Panc1 (cell line): ENCODE data around the gene KAT6B.

Experiments
- SIN3A ChIP-seq: IDR thresholded peaks from 2 replicates; pipeline ENCODE4 v1.6.1; 2012; ENCODE audit warnings: low read depth, mild to moderate bottlenecking, low read length, moderate library complexity, borderline replicate concordance; ENCODE audit not compliant: insufficient read depth
- TF ChIP-seq, protein P1 (sequence below): fragments of 450-650 bp; IDR thresholded peaks from 2 replicates; pipeline ENCODE4 v1.5.1; 2017; ENCODE audit warnings: mild to moderate bottlenecking
- TF ChIP-seq, protein P2 (sequence below), 2 experiments: IDR thresholded peaks; 2 replicates each; pipeline ENCODE4 v1.6.1; 2011 to 2012; ENCODE audit warnings: low read depth in 2 of 2, control low read depth in 1 of 2, low read length in 1 of 2, mild to moderate bottlenecking in 1 of 2, moderate library complexity in 1 of 2; ENCODE audit not compliant: insufficient read depth in 1 of 2

DNA sequence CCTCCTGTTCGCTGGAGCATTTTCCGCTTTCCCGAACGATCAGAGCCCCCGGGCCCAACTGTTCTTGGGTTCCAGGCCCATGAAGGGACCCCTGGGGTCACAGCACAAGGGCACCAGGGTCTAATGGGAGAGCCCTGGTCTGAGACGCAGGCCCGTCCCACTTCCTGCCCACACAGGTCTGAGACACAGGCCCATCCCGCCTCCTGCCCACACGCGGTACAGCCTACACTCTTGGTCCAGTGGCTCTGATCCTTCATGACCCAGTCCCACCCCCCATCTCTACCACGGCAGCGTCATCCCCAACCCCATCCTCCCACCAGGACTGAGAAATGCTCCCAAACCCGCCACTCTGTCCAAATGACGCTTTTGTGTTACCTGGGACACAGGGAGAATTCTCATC is 246.3 kb downstream of the KAT6B start:
- no peak for TF ChIP-seq SIN3A
- TF ChIP-seq, protein P1, sequence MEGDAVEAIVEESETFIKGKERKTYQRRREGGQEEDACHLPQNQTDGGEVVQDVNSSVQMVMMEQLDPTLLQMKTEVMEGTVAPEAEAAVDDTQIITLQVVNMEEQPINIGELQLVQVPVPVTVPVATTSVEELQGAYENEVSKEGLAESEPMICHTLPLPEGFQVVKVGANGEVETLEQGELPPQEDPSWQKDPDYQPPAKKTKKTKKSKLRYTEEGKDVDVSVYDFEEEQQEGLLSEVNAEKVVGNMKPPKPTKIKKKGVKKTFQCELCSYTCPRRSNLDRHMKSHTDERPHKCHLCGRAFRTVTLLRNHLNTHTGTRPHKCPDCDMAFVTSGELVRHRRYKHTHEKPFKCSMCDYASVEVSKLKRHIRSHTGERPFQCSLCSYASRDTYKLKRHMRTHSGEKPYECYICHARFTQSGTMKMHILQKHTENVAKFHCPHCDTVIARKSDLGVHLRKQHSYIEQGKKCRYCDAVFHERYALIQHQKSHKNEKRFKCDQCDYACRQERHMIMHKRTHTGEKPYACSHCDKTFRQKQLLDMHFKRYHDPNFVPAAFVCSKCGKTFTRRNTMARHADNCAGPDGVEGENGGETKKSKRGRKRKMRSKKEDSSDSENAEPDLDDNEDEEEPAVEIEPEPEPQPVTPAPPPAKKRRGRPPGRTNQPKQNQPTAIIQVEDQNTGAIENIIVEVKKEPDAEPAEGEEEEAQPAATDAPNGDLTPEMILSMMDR: no peak
- TF ChIP-seq, protein P2, sequence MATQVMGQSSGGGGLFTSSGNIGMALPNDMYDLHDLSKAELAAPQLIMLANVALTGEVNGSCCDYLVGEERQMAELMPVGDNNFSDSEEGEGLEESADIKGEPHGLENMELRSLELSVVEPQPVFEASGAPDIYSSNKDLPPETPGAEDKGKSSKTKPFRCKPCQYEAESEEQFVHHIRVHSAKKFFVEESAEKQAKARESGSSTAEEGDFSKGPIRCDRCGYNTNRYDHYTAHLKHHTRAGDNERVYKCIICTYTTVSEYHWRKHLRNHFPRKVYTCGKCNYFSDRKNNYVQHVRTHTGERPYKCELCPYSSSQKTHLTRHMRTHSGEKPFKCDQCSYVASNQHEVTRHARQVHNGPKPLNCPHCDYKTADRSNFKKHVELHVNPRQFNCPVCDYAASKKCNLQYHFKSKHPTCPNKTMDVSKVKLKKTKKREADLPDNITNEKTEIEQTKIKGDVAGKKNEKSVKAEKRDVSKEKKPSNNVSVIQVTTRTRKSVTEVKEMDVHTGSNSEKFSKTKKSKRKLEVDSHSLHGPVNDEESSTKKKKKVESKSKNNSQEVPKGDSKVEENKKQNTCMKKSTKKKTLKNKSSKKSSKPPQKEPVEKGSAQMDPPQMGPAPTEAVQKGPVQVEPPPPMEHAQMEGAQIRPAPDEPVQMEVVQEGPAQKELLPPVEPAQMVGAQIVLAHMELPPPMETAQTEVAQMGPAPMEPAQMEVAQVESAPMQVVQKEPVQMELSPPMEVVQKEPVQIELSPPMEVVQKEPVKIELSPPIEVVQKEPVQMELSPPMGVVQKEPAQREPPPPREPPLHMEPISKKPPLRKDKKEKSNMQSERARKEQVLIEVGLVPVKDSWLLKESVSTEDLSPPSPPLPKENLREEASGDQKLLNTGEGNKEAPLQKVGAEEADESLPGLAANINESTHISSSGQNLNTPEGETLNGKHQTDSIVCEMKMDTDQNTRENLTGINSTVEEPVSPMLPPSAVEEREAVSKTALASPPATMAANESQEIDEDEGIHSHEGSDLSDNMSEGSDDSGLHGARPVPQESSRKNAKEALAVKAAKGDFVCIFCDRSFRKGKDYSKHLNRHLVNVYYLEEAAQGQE (IDR thresholded peaks at IDR 0.05; ENCODE audit: insufficient read depth in 1 of 2, low read depth in 2 of 2, low read length in 1 of 2): no peak
